ENCODE results near the gene TWIST2.

- TF ChIP-seq ZNF274 (IDR thresholded peaks at IDR 0.05; ENCODE audit: borderline replicate concordance, low read depth, low read length), result no peak
- TF ChIP-seq HNRNPK (IDR thresholded peaks at IDR 0.05; ENCODE audit: low read depth, low read length, poor library complexity, severe bottlenecking), result no peak
- TF ChIP-seq BHLHE40 (IDR thresholded peaks at IDR 0.05; ENCODE audit: low read length), result no peak
- TF ChIP-seq PATZ1 (CRISPR knock-in tag; IDR thresholded peaks at IDR 0.05; ENCODE audit: borderline replicate concordance), result no peak
Measured at GRCh38 chr2:238875101-238875470, 27.2 kb downstream of the TWIST2 start.

All from K562 (cell line).